ENCODE data around the gene AKR1B1. TPM values are rescaled to one million over a fixed set of nuclear protein-coding genes. Genes with fewer than 3 reads are reported as not detected.

AKR1B1 gene
- total RNA-seq, 2 donors from 2014 or later = 30.5 to 75.0 TPM

DNA sequence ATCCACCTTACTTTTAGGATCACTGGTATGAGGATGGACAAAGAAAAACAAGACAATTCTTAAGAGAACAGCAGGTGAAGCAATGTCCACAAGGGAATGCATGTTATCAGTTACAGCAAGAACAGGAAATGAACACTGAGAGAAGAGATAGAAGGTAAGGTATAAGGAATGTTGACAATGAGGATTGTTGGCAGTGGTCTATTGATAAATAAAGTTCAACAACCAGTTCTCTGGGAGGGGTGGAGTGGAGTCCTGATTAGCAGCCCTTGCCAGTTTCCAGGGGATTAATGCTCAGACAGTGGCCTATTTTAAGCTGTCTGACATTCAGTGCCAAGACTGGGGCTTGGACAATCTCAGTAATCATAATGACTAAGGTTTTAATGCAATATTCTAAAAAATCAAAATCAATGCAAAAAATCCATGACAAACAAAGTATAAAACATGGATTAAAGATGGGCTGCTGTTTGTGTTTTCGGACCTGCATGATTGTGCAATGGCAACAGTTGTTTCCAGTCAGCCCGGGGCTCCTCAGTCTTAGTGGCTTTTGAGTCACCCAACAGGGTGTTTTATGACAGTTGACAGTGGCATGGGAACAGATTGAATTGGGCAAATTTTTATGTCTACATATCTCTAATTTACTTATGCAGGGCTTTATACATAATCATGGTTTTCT is 13.8 kb upstream of the AKR1B1 start:
- no peaks in the 10 kb centered on the region for H3K27me3 ChIP-seq (replicated peaks; ENCODE audit: insufficient read depth)
- H3K9me3 ChIP-seq = no peaks in the 10 kb centered on the region
- no peak for DNase-seq (ENCODE audit: low spot score)
- H3K27ac ChIP-seq = no peak overlapping the region
- no peak overlapping the region for H3K4me3 ChIP-seq
- no peaks in the 10 kb centered on the region for H3K36me3 ChIP-seq
- TF ChIP-seq POLR2A (IDR thresholded peaks at IDR 0.05) (no peak), POLR2AphosphoS5 (IDR thresholded peaks at IDR 0.05) (no peak)
- TF ChIP-seq, protein P1, sequence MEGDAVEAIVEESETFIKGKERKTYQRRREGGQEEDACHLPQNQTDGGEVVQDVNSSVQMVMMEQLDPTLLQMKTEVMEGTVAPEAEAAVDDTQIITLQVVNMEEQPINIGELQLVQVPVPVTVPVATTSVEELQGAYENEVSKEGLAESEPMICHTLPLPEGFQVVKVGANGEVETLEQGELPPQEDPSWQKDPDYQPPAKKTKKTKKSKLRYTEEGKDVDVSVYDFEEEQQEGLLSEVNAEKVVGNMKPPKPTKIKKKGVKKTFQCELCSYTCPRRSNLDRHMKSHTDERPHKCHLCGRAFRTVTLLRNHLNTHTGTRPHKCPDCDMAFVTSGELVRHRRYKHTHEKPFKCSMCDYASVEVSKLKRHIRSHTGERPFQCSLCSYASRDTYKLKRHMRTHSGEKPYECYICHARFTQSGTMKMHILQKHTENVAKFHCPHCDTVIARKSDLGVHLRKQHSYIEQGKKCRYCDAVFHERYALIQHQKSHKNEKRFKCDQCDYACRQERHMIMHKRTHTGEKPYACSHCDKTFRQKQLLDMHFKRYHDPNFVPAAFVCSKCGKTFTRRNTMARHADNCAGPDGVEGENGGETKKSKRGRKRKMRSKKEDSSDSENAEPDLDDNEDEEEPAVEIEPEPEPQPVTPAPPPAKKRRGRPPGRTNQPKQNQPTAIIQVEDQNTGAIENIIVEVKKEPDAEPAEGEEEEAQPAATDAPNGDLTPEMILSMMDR (IDR thresholded peaks at IDR 0.05) = no peak
- intact Hi-C loops (cut with DNase I) = no loop called here
- 94% methylated on average over 2 of the region's 2 CpGs for WGBS
- no peaks in the 10 kb centered on the region for H3K4me1 ChIP-seq (replicated peaks)

DNA sequence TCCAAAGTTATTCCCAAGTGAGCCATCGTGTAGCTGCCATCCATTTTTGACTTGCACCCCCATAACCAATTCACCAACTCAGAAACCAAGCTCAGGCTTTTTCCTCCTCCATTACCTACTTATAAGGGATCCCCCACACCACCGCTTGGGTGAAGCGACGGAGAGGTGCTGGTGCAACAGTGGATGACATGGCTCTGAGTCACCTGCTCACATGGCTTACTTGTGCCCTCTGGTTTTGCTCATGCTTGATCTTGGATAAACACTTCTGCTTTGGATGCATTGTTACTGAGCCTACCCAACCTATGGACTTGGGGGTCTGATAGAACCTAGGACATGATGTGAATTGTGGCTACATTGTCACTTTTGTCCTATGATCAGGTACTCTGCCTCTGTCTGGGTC is 12.0 kb upstream of the AKR1B1 start:
- H3K9me3 ChIP-seq = no peaks in the 10 kb centered on the region
- no peaks in the 10 kb centered on the region for H3K4me1 ChIP-seq (replicated peaks)
- H3K4me3 ChIP-seq = no peak overlapping the region
- H3K27me3 ChIP-seq (replicated peaks; ENCODE audit: insufficient read depth) = no peaks in the 10 kb centered on the region
- intact Hi-C loops (cut with DNase I) = no loop called here
- TF ChIP-seq, protein P1 (IDR thresholded peaks at IDR 0.05) = no peak
- TF ChIP-seq POLR2AphosphoS5 (IDR thresholded peaks at IDR 0.05) (no peak), POLR2A (IDR thresholded peaks at IDR 0.05) (no peak)
- no peak for DNase-seq (ENCODE audit: low spot score)
- WGBS = 95% methylated on average over 4 of the region's 4 CpGs
- H3K36me3 ChIP-seq = no peaks in the 10 kb centered on the region
- no peak overlapping the region for H3K27ac ChIP-seq

DNA sequence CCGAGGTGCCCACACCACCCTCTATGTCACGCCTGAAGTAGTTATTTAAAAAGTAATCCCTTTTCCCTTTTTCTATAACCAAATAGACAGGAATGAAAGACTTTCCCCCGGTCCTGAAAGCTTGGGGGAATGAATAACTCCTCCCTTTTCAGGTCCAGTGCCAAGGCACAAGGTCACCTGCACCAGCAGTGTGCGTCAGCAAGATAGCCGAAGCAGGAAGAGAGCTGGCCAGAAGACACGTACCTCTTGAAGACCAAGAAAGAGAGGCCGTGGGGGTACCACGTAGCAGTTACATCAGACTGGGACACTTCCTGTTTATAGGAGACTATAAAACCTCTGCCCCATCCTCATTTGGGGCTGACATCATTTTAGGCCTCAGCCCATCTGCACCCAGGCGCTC is 10.7 kb upstream of the AKR1B1 start:
- Histone ChIP-seq H3K27ac (no peak overlapping the region), H3K4me3 (no peak overlapping the region), H3K36me3 (no peaks in the 10 kb centered on the region), H3K9me3 (no peaks in the 10 kb centered on the region), H3K27me3 (replicated peaks; ENCODE audit: insufficient read depth) (no peaks in the 10 kb centered on the region), H3K4me1 (replicated peaks) (no peaks in the 10 kb centered on the region)
- 83% methylated on average over 9 of the region's 9 CpGs for WGBS
- intact Hi-C loops (cut with DNase I) = no loop called here
- TF ChIP-seq, protein P1 (IDR thresholded peaks at IDR 0.05) = no peak
- TF ChIP-seq POLR2AphosphoS5 (IDR thresholded peaks at IDR 0.05) (no peak), POLR2A (IDR thresholded peaks at IDR 0.05) (no peak)
- DNase-seq (ENCODE audit: low spot score) = no peak

DNA sequence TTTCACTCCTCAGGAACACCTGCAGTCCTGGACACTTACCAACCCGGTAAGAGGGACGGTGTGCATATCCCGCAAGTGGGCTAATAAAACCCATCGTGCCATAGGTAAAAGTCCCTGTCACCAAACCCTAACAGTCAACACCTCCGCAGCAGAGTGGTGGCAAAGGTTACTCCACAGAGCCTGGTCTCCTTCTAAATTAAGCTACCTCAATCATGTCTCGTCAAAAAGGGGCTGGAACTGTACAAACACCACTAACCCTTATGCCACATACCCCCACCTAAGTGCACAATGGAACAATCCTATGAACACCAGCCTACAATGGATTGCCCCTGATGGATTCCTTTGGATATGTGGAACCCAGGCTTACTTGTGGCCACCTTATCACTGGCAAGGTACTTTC is 9.6 kb upstream of the AKR1B1 start:
- intact Hi-C loops (cut with DNase I) = no loop called here
- no peak for DNase-seq (ENCODE audit: low spot score)
- Histone ChIP-seq H3K27me3 (replicated peaks; ENCODE audit: insufficient read depth) (no peaks in the 10 kb centered on the region), H3K36me3 (no peaks in the 10 kb centered on the region), H3K9me3 (no peaks in the 10 kb centered on the region), H3K4me3 (no peak overlapping the region), H3K4me1 (replicated peaks) (no peaks in the 10 kb centered on the region), H3K27ac (no peak overlapping the region)
- TF ChIP-seq, protein P1 (IDR thresholded peaks at IDR 0.05) = no peak
- TF ChIP-seq POLR2AphosphoS5 (IDR thresholded peaks at IDR 0.05) = no peak
- no peak for TF ChIP-seq POLR2A (IDR thresholded peaks at IDR 0.05)
- WGBS = 79% methylated on average over 6 of the region's 6 CpGs

DNA sequence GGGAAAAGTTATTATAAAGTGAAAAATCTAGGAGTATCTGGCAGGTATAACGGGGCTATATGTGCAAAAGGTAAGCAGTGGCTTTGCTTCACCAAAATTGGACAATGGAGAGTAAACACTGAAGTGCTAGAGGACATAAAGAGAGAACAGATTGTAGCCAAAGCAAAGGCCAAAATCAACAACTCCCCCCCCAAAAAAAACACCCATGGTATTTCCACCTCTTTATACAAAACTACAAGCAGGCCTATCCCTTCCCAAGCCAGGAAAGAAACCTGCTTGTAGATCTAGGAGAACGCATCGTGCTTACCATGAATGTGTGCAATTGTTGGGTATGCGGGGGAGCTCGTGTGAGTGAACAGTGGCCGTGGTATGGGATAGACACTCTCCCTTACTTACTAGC is 9.2 kb upstream of the AKR1B1 start:
- H3K4me3 ChIP-seq = no peak overlapping the region
- WGBS = 69% methylated on average over 6 of the region's 6 CpGs
- no peak overlapping the region for H3K27ac ChIP-seq
- H3K4me1 ChIP-seq (replicated peaks) = no peaks in the 10 kb centered on the region
- no peaks in the 10 kb centered on the region for H3K27me3 ChIP-seq (replicated peaks; ENCODE audit: insufficient read depth)
- peak; percentile 24 for DNase-seq (ENCODE audit: low spot score)
- intact Hi-C loops (cut with DNase I) = no loop called here
- no peaks in the 10 kb centered on the region for H3K9me3 ChIP-seq
- no peaks in the 10 kb centered on the region for H3K36me3 ChIP-seq
- peak; percentile 62 for TF ChIP-seq POLR2AphosphoS5 (IDR thresholded peaks at IDR 0.05)
- TF ChIP-seq, protein P1 (IDR thresholded peaks at IDR 0.05) = no peak

Measured in prostate gland (tissue), 2 donors.